ENCODE measurements around the gene CENPX. TPM values are rescaled to one million over a fixed set of nuclear protein-coding genes. Genes with fewer than 3 reads are reported as not detected.

The CENPX gene
- total RNA-seq, 1 donor from 2014 or later = 59.9 TPM

DNA sequence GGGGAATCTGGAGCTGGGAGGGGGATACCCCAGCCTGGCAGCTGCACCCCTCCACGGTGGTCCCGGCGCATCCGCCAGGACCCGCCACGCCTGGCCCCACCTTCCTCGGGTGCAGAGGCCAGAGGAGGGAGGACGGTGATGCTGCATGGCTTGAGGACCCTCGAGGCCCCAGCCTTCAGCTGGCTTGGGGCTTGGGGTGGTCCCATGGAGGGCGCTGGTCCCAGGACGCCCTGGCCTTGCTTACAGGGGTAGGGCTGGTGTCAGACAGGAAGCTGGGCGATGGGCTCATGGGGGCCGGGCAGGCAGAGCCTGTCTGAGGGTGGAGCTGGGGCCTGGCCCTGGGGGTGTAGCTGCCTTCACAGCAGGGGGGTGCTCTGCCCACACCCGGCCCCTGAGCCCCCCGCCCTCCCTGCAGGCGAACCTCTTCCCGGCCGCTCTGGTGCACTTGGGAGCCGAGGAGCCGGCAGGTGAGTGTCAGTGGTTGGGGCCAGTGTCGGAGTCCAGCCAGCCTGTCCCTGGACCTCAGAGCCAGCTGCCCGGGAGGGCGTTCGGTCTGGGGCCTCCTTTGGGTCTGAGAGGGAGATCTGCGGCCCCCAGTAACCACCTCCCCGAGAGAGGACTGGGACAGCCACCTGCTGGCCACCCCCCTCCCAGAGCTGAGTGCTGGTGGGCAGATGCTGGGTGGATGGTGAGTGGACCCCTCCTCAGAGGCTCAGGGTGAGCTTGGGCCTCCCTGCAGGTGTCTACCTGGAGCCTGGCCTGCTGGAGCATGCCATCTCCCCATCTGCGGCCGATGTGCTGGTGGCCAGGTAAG, 6.4 kb downstream of the CENPX start:
- Mint-ChIP-seq H3K27me3 (ENCODE audit: unreplicated experiment) (peaks cover 5% of the 10 kb centered on the region), H3K36me3 (ENCODE audit: unreplicated experiment) (no peaks in the 10 kb centered on the region), H3K4me1 (ENCODE audit: low read depth, unreplicated experiment) (no peaks in the 10 kb centered on the region), H3K9me3 (ENCODE audit: unreplicated experiment) (peaks cover 3% of the 10 kb centered on the region), H3K27ac (ENCODE audit: unreplicated experiment) (no peak overlapping the region), H3K4me3 (ENCODE audit: unreplicated experiment) (no peak overlapping the region)
- DNase-seq = no peak
- TF ChIP-seq, protein P1, sequence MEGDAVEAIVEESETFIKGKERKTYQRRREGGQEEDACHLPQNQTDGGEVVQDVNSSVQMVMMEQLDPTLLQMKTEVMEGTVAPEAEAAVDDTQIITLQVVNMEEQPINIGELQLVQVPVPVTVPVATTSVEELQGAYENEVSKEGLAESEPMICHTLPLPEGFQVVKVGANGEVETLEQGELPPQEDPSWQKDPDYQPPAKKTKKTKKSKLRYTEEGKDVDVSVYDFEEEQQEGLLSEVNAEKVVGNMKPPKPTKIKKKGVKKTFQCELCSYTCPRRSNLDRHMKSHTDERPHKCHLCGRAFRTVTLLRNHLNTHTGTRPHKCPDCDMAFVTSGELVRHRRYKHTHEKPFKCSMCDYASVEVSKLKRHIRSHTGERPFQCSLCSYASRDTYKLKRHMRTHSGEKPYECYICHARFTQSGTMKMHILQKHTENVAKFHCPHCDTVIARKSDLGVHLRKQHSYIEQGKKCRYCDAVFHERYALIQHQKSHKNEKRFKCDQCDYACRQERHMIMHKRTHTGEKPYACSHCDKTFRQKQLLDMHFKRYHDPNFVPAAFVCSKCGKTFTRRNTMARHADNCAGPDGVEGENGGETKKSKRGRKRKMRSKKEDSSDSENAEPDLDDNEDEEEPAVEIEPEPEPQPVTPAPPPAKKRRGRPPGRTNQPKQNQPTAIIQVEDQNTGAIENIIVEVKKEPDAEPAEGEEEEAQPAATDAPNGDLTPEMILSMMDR (IDR thresholded peaks at IDR 0.05; ENCODE audit: partially characterized antibody, unreplicated experiment) = no peak

DNA sequence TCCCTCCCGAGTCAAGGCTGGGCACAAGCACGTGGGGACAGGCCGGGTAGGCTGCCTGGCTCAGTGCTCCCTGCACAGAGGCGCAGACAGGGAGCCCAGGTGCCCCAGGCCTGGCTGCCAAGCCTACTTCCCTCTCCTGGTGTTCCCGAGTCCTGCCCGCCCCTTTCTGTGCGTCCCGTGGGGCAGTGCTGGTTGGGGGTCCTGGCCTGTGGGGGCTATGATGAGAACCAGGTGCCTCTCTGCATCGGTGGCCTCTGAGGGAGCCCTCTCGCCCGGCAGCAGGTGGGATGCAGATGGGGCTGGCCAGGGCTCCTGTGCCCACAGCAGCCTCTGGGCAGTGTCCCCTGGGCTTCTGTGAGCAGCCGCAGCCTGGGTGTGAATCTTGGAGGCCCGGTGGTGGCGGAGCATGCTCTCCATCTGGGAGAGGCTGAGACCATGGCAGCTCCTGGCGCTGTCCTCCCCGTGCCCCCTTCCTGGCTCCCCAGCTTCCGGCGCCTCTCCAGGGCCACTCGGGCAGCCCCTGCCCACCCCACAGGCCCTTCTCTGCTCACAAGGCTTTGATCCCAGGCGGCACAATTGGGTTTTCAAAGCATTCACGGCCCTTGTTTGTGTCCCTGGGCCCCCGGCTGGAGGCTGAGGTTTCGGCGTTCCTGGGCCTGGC, 7.2 kb downstream of the CENPX start:
- Mint-ChIP-seq H3K36me3 (ENCODE audit: unreplicated experiment) (no peaks in the 10 kb centered on the region), H3K4me3 (ENCODE audit: unreplicated experiment) (no peak overlapping the region), H3K27ac (ENCODE audit: unreplicated experiment) (no peak overlapping the region), H3K4me1 (ENCODE audit: low read depth, unreplicated experiment) (no peaks in the 10 kb centered on the region), H3K9me3 (ENCODE audit: unreplicated experiment) (peaks cover 3% of the 10 kb centered on the region), H3K27me3 (ENCODE audit: unreplicated experiment) (peaks cover 2% of the 10 kb centered on the region)
- no peak for DNase-seq
- TF ChIP-seq, protein P1 (IDR thresholded peaks at IDR 0.05; ENCODE audit: partially characterized antibody, unreplicated experiment) = no peak

DNA sequence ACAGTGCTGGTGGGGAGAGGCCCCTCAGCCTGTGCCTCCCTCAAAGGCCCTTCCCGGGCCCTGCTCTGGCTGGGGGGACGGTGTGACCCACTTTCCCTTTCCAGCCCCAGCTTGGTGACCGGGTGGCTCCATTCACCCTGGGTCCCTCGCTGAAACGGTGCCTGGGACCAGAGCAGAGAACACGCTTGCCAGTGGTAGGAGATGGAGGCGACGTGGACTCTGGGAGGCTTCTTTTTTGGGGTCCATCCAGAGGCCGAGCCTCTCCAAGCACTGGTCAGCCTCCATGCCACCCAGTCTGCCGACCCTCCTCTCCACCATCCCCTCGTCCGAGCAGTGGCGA, 7.7 kb downstream of the CENPX start:
- Mint-ChIP-seq H3K27ac (ENCODE audit: unreplicated experiment) (no peak overlapping the region), H3K9me3 (ENCODE audit: unreplicated experiment) (peaks cover 3% of the 10 kb centered on the region)
- TF ChIP-seq, protein P1 (IDR thresholded peaks at IDR 0.05; ENCODE audit: partially characterized antibody, unreplicated experiment) = no peak

DNA sequence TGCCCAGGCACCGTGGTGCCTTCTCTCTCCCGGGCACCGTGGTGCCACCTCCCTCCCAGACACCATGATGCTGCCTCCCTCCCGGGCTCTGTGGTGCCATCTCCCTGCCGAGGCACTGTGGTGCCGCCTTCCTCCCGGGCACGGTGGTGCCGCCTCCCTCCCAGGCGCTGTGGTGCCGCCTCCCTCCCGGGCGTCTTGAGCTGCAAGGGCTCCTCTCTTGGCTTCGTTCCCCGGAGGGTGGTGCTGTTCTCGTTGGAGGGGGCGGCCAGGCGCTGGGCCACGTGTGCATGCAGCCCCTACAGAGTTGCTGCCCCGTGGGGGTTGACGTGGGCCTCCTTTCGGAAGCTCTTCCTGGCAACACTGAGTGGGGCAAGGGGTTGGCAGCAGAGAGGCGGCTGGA, 8.2 kb downstream of the CENPX start:
- Mint-ChIP-seq H3K9me3 (ENCODE audit: unreplicated experiment) (peaks cover 3% of the 10 kb centered on the region), H3K27me3 (ENCODE audit: unreplicated experiment) (peaks cover 2% of the 10 kb centered on the region), H3K4me3 (ENCODE audit: unreplicated experiment) (no peak overlapping the region), H3K27ac (ENCODE audit: unreplicated experiment) (no peak overlapping the region), H3K4me1 (ENCODE audit: low read depth, unreplicated experiment) (no peaks in the 10 kb centered on the region), H3K36me3 (ENCODE audit: unreplicated experiment) (no peaks in the 10 kb centered on the region)
- DNase-seq = no peak
- TF ChIP-seq, protein P1 (IDR thresholded peaks at IDR 0.05; ENCODE audit: partially characterized antibody, unreplicated experiment) = no peak

More for the DNA sequence above, 7.7 kb downstream of the CENPX start:
- no peak overlapping the region for H3K4me3 Mint-ChIP-seq (ENCODE audit: unreplicated experiment)
- no peaks in the 10 kb centered on the region for H3K4me1 Mint-ChIP-seq (ENCODE audit: low read depth, unreplicated experiment)
- no peaks in the 10 kb centered on the region for H3K36me3 Mint-ChIP-seq (ENCODE audit: unreplicated experiment)
- no peak for DNase-seq
- H3K27me3 Mint-ChIP-seq (ENCODE audit: unreplicated experiment) = peaks cover 2% of the 10 kb centered on the region

DNA sequence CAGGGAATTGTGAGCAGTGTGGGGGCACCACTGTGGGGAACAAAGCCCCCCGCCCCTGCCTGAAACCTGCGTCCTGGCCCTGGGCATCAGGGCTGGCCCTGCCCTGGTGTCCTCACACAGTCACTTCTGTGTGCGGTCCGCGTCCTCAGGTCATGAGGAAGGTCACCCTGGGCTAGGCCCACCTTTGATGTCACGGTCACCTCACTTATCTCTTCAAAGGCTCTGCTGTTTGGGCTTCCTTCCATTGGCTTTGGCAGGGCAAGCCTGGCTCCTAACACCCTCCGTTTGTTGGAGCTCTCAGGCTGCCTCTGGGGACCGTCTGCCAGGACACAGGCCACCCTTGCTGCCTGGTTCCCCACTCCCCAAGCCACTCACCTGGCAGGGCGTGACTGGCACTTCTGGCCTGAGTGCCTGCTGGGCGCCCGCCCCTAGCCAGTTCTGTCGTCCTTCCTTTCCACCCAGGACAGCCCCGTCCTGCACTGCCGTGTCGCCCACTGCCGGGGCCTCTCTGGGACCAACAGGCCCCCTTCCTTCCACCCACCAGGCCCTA, 8.8 kb downstream of the CENPX start:
- no peak overlapping the region for H3K4me3 Mint-ChIP-seq (ENCODE audit: unreplicated experiment)
- H3K36me3 Mint-ChIP-seq (ENCODE audit: unreplicated experiment) = no peaks in the 10 kb centered on the region
- no peak overlapping the region for H3K27ac Mint-ChIP-seq (ENCODE audit: unreplicated experiment)
- TF ChIP-seq, protein P1 (IDR thresholded peaks at IDR 0.05; ENCODE audit: partially characterized antibody, unreplicated experiment) = no peak
- peaks cover 3% of the 10 kb centered on the region for H3K9me3 Mint-ChIP-seq (ENCODE audit: unreplicated experiment)
- no peaks in the 10 kb centered on the region for H3K4me1 Mint-ChIP-seq (ENCODE audit: low read depth, unreplicated experiment)
- no peak for DNase-seq
- peaks cover 2% of the 10 kb centered on the region for H3K27me3 Mint-ChIP-seq (ENCODE audit: unreplicated experiment)

All from glutamatergic neuron (in vitro differentiated cells).